NCI-H2196 (cell line): Measurements from ENCODE around the gene CLK1.
A peak's percentile ranks its signal among the peaks of the same experiment; 100 is the strongest.
"Not testable (repeated sequence)": the region's sequence is repeated elsewhere in the genome, so short reads cannot be mapped to it uniquely, and the experiment has no call there.

ENCODE experiments used
- DNase-seq: peaks from one replicate; lab custom pipeline; 2025; ENCODE audit not compliant: unreplicated experiment; lab: John Stamatoyannopoulos, UW

CLK1 gene

GRCh38 chr2:200864176-200865034, at the start of gene CLK1:
CLK1 (minus strand) TSS chr2:200864658; CDS start chr2:200861862, 2,796 bp downstream.
- peak; percentile 96 for DNase-seq

DNA sequence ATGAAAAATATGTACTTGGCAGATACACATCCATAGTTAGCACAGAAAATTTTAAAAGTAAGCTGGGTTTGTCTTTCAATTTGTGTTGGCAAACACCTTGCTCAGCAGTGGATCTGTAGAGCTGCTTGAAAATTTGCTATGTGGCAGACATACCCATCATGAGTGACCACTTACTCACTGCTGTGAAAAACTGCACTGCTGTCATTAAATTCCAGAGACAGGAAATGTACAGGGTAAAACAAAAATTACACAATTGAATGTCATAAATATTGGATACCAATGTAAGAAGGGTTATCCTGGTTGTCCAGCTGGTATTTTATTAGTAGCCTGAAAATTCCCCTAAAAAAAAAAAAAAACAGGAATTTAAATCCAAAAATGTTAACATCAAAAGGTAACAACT, 49.2 kb upstream of the CLK1 start:
- no peak for DNase-seq

GRCh38 chr2:200909958-200910357, 45.5 kb upstream of the CLK1 start:
- DNase-seq: no peak

DNA sequence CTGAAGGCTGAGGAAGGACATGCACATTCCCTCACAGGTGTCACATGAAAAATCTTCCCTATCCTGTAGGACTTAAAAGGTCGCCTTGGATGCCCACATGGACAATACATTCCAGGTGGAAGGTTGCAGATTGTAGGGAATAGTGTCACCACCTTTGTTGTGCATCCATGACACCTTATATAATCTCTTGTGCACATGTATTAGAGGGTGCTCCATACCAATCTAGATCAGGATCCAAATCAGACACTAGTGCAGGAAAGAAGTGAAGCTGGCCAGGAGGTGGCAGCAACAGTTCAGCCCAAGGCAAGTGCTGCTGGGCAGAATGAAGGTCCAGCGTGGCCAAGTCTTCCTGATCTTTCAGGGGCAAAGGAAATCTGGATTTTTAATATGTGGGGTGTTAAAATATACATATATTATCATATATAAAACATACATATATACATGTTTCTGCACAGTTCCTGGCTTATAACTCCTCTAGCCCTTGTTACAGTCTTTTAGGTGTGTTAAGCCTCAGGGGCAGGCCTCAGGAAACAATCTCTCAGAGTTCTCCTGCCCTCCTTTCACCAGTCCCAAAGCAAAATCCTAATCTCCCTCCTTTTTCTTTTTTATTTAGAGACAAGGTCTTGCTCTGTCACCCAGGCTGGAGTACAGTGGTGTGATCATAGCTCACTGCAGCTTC, 41.3 kb upstream of the CLK1 start:
- DNase-seq: peak; percentile 75

GRCh38 chr2:200901459-200902072, 37.1 kb upstream of the CLK1 start:
- peak; percentile 83 for DNase-seq

GRCh38 chr2:200899482-200899881, 35.0 kb upstream of the CLK1 start:
- DNase-seq: no peak

DNA sequence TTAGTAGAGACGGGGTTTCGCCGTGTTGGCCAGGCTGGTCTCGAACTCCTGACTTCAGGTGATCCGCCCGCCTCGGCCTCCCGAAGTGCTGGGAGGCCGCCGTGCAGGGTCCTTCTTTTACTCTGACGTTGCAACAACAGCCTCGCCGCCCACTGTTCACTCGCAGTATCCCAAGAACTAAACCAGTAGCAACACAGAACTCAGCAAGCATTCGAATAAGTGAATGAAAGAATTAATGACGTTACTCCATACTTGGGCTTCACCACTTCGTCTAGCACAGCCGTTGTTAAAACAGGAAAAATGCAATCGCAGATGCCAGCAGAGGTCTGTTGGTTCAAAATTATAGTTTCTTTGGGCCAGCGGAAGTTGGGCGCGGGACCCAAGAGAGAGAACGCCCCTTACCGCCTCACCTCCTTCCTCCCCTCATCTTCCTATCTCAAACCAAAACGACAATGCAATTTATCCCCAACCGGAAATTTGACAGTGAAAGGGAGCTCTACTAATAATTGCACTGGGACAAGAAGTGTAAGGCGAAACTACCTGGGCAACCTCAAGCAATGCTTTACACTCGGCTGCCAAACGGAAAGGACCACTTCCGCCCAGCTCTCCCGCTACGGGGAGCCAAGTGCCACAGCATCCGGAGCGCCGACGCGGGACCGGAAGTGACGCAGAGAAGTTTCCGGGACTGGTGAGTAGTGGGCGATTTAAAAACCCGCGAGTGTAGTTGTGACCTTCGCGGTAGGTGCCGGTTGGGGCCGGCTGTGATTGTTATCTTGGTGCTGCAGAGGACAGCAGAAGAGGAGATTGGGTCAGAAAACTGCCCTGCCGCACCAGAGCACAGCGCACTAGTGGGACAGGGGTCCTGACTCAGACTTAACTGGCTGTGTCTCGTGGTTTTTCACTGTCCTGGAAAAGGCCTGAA, 24.5 kb upstream of the CLK1 start, which contains the start of the genes NIF3L1 and PPIL3:
TSS of gene NIF3L1 (plus strand) at position 668 of the 922 bp plus-strand sequence. CDS start 2,573 bp downstream, outside the sequence.
TSS of gene PPIL3 (minus strand) at position 374 of the 922 bp plus-strand sequence. CDS start 1,462 bp downstream, outside the sequence.
- DNase-seq: peak; percentile 97

- not testable (repeated sequence) for DNase-seq
Measured at GRCh38 chr2:200881715-200882249, 17.3 kb upstream of the CLK1 start.

DNA sequence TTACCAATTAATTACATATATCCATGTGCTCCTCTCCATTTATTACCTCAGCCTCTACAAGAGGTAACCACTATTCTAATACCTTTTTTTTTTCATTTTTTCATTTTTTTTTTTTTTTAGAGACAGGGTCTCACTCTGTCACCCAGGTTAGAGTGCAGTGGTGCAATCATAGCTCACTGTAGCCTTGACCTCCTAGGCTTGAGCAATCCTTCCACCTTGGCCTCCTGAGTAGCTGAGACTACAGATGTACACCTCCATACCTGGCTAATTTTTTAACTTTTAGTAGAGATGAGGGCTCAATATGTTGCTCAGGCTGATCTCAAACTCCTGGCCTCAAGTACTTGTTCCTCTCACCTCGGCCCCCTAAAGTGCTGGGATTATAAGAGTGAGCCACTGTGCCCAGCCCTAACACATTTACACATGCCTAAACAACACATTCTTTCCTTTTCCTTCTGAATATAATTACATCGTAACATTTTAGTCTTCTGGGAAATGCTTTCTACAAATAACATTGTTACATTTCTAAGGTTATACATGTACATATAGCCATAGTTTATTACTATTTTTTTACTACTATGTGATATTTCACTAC, 13.9 kb upstream of the CLK1 start:
- no peak for DNase-seq

DNA sequence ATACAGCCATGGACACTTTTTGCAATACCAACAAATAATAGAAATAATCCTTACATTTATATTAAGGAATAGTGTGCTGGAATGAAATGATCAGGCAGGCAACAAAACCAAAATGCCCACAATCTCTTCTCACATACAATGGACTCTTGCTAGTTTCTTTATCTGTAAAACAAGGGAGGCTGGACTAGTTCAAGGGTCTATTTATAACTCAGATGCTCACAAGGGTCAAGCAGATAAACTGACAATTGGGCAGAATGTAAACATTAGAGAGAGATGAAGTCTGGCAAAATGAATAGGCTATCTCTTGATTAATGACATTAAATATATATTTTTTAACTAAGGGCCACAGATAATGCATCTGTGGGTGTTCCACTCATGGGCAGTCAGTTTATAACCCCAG, 13.0 kb upstream of the CLK1 start:
- DNase-seq: no peak

GRCh38 chr2:200873560-200873959, 9.1 kb upstream of the CLK1 start:
- no peak for DNase-seq

GRCh38 chr2:200871151-200871550, 6.7 kb upstream of the CLK1 start:
- no peak for DNase-seq

DNA sequence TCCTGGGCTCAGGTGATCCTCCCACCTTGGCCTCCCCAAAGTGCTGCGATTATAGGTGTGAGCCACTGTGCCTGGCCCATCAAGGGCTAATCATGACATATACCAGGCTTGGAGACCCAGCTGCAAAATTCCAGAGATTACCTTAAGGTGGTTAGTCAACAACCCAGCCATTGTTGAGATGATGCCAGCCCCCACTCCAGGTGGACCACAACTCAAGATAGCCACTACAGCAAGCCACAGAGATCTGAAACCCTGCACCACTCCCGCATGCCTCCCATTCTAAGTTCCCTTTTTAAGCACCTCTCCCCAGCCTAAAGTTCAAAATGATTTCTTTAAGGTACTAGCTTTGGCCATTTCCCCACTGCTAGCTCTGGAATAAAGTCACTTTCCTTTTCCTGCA, 4.6 kb upstream of the CLK1 start:
- no peak for DNase-seq

- no peak for DNase-seq
Measured at GRCh38 chr2:200863782-200864175, 679 bp downstream of the CLK1 start.

DNA sequence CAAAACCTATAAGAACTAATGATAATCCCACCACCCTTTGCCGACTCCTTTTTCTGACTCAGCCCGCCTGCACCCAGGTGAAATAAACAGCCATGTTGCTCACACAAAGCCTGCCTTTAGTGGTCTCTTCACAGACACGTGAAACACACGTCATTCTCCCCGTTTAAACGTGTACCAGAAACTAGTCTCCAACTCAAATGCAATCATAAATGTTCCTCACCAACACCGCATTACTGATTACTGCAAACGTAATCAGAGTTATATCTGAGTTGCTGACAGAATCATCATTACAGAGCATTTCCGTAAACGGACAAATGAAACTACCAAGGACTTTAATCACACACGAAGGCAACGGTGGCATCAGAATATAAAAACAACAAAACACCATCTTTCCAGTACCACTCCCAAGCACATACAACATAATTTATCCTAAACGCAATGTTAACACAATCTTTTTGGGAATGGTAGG, 1.9 kb downstream of the CLK1 start:
- peak; percentile 27 for DNase-seq

DNA sequence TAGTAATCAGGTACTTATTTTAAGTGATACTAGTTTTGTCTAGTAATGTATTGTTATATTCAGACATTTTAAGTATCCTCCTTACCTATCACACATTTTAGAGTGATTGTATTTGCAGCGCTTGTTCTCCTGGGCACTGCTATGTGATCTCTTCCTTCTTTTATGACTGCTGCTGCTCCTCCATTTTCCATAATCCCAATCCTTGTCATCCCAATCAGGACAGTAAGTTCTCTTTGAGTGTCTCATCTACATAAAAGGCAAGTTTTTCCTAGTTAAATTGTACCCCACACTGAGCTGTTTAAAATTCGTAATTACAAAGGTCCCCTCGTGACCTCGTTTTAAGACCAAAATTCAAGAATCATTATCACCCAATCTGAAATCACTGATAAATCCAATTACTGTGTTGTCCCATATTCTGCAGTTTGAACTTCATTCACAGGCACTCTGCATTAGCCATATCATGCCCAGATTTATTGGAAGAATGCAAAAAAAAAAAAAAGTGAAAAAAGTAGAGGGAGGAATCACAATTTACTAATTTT, 2.8 kb downstream of the CLK1 start:
- DNase-seq: no peak

DNA sequence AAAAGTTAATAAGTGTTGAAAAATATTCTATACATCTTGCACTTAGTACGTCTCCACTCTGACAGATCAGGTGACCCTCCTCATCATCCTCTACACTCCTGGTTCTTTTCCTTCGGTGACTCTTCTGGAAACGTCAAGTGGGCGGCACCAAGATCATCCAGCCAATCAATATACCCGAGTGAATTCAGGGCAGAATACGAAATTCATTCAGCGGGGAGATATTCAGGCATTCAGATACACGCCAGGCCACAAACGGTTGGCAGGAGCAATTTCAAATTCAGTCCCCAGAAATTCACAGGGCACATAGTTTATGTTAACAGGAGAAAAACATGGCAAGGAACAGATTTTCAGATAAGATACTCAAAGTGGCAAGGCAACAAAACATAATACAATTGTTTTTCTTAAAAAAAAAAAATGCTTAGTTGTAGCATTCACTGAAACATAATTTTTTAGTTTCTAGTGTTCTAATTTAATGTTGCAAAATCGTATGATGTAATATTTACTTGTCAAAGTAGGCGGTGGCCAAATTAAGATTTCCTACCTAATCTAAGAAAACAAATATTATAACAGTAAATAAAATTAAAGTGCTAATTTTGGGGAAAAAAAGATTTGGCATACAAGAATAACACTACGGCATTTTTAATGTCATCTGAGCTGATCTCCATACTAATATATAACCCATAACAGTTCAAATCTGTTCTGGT, 4.2 kb downstream of the CLK1 start:
- DNase-seq: no peak

DNA sequence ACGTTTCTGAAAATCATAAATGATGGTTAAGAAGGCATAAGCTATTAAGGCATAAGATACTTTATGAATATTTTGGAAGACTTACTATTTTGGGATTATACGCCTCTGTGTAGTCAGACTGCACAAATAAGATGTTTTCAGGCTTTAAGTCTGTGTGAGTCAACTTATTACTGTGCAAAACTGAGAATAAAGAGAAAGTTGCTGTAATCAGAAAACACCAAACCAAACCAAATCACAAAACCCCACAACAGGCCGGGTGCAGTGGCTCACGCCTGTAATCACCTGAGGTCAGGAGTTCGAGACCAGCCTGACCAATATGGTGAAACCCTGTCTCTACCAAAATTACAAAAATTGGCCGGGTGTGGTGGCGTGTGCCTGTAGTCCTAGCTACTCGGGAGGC, 7.7 kb downstream of the CLK1 start:
- no peak for DNase-seq

DNA sequence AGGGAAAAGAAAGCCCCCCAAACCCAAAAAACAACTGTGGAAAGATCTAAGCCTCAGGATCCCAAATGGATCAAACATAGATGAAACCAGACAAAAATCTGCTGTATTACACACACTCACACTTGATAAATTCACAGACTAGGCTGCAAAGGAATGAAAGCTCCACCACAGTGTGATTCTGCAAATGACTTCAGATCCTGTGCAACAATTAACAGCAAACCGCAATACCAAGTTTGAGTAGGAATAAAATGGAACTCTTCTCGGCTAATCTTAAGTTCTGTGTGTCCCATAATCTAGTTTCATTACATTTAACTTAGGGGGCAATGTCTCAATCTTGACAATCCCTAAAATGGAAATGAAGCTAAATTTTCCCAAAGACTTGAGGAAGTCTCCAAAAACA, 11.9 kb downstream of the CLK1 start:
- no peak for DNase-seq
